Measurements from ENCODE around the gene IKBKE. TPM values are rescaled to one million over a fixed set of nuclear protein-coding genes. Genes with fewer than 3 reads are reported as not detected.

IKBKE gene
- total RNA-seq, 6 donors from 2014 or later: 7.4 to 25.1 (median 9.2) TPM

DNA sequence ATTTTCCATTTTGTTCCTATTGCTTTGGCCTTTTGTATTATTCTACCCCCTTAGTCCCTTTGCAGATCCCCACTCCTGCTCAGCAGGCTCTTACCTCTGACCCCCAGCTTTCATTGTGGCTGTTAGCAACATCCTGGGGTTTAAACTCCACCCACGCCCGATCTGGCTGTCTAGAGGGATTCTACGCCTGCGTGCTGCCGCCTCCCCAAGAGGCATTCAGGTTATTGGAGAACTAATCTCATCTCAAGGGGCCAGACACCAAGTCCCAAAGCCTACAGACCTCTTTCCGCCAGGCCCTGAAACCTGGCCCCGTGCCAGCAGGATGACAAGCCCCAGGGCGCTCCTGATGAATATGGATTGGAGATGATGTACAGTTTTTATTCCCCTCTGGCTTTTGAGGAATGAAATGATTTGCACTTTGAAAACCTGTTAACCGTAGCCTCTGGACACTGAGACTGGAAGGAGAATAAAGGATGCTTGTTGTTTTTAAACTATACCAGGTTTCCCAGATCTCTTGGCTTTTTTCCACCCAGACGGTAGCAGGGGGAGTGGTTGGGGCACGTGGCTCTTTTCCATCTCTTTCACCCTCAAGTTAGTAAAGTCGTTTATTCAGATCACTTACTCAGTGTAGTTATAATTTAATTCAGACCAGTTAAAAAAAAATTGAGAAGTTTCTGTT is 14.5 kb upstream of the IKBKE start:
- no peak for DNase-seq
- ATAC-seq (ENCODE audit: low FRiP score in 2 of 2): no peak

DNA sequence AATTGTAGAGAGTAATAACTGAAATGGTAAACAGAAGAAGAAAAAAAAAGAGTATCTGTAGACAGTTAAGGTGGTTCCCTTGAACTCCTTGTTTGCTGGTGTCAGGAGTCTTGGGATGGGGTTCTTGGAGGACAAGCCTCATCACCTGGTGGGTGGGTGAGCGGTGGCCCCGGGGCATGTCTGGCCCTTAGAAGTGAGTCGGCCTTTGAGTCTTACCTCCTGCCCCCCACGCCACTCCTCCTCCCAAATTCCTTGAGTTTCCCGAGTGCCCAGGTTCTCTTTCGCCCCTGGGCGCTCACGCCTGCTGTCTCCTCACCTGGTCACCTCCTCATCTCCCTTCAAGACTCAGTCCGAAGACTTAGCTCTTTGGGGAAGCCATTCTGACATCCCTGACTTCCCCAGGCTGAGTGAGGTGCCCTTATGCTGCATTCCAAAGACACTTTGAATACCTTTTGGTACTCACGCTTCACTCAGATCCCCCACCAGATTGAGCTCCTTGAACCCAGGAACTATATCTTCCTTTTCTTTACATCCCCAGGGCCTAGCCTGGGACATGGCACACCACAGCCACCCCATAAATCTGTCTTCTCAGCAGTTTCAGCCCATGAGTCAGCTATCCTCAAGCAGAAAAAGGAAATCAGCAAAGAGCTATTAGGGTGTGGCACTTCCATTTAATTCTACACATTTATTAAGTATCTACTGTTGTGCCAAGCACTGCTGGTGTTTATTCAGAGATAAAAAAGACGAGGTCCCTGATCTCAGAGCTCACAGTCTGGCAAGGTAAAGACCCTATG is 13.5 kb upstream of the IKBKE start:
- H3K4me3 ChIP-seq: no peak overlapping the region
- TF ChIP-seq EP300 (IDR thresholded peaks at IDR 0.05): no peak
- TF ChIP-seq, protein P1, sequence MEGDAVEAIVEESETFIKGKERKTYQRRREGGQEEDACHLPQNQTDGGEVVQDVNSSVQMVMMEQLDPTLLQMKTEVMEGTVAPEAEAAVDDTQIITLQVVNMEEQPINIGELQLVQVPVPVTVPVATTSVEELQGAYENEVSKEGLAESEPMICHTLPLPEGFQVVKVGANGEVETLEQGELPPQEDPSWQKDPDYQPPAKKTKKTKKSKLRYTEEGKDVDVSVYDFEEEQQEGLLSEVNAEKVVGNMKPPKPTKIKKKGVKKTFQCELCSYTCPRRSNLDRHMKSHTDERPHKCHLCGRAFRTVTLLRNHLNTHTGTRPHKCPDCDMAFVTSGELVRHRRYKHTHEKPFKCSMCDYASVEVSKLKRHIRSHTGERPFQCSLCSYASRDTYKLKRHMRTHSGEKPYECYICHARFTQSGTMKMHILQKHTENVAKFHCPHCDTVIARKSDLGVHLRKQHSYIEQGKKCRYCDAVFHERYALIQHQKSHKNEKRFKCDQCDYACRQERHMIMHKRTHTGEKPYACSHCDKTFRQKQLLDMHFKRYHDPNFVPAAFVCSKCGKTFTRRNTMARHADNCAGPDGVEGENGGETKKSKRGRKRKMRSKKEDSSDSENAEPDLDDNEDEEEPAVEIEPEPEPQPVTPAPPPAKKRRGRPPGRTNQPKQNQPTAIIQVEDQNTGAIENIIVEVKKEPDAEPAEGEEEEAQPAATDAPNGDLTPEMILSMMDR (IDR thresholded peaks at IDR 0.05): no peak
- no peak for TF ChIP-seq POLR2AphosphoS5 (IDR thresholded peaks at IDR 0.05)
- TF ChIP-seq POLR2A (IDR thresholded peaks at IDR 0.05): no peak
- H3K4me1 ChIP-seq: peaks cover 14 to 28% (median 15%) of the 10 kb centered on the region in 4 donors
- H3K27ac ChIP-seq: peak overlapping the region; percentile 15 to 39 (median 35)
- peak in 1 of 2 donors; percentile 63 for ATAC-seq (ENCODE audit: low FRiP score in 2 of 2)
- peaks cover 3 to 59% (median 39%) of the 10 kb centered on the region in 4 donors for H3K36me3 ChIP-seq
- no peaks in the 10 kb centered on the region for H3K9me3 ChIP-seq
- 85 to 92% methylated on average over 11 of the region's 11 CpGs for WGBS, 2 donors
- peak in 1 of 2 donors; percentile 45 for DNase-seq
- no peaks in the 10 kb centered on the region for H3K27me3 ChIP-seq

More for the DNA sequence above, 14.5 kb upstream of the IKBKE start:
- Histone ChIP-seq H3K36me3 (peaks cover 3 to 65% (median 46%) of the 10 kb centered on the region in 4 donors), H3K4me3 (no peak overlapping the region), H3K4me1 (peaks cover 14 to 28% (median 15%) of the 10 kb centered on the region in 4 donors), H3K27ac (peak overlapping the region in 1 of 4 donors; percentile 35), H3K27me3 (no peaks in the 10 kb centered on the region), H3K9me3 (no peaks in the 10 kb centered on the region)
- TF ChIP-seq, protein P1 (IDR thresholded peaks at IDR 0.05): no peak
- no peak for TF ChIP-seq POLR2A (IDR thresholded peaks at IDR 0.05)
- WGBS, 2 donors: 56 to 62% methylated on average over 12 of the region's 12 CpGs

DNA sequence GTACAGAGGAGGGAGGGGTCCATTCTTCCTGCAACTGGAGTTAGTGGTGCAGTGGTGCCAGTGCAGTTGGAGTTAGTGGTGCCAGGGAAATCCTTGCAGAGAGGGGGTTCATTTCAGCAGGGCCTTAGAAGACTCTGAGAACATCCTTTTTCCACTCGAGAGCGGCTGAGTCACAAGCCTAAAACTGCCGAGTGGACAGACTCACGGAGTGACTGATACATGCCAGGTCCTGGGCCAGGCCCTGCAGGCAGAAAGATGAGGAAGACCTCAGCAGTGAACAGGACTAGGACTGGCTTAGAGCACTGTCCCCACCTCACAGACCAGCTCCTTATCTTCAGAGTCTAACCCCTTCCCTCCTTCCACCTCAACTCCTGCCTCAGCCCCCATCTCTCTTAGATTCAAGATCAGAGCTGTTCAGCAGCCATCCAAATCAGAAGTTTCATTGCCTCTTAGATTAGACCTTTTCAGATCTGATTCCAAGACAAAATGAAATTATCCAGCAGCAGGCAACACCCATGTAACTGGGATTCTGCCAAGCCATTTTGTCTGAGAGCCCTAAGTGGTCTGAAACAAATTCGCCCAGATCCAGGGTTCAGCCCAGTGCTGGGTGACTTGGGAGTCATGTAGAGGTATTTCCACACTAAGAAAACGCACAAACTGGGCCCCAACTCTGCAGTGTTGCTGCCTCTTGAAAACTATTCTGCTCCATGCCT is 12.7 kb upstream of the IKBKE start:
- Histone ChIP-seq H3K4me1 (peaks cover 14 to 28% (median 15%) of the 10 kb centered on the region in 4 donors), H3K36me3 (peaks cover 3 to 51% (median 37%) of the 10 kb centered on the region in 4 donors), H3K9me3 (no peaks in the 10 kb centered on the region), H3K27ac (peak overlapping the region in 3 of 4 donors; percentile 35 to 39 (median 35)), H3K27me3 (no peaks in the 10 kb centered on the region), H3K4me3 (no peak overlapping the region)
- TF ChIP-seq POLR2AphosphoS5 (IDR thresholded peaks at IDR 0.05): no peak
- no peak for TF ChIP-seq EP300 (IDR thresholded peaks at IDR 0.05)
- TF ChIP-seq POLR2A (IDR thresholded peaks at IDR 0.05): no peak
- TF ChIP-seq, protein P1 (IDR thresholded peaks at IDR 0.05): no peak
- peak in 1 of 2 donors; percentile 73 for ATAC-seq (ENCODE audit: low FRiP score in 2 of 2)
- 49 to 83% methylated on average over 2 to 6 of the region's 6 CpGs for WGBS, 2 donors
- DNase-seq: peak in 1 of 2 donors; percentile 45

DNA sequence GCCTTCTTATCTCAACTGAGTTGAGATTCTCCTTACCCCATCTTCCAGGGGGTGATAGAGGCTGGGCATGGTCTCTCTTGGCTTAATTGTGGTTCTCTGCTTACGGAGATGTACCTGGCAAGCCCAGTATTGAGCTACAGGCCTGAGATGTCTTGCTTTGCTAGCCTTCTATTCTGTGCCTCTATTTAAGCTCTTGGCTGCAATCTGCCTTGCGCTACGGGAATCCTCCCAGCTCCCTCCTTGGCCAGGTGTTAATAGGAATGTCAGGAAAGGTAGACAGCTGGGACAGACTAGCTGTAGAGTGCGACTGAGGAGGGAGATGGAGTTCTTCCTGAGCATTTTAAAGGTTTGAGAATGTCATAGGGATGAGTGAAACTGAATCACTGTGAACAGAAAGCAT is 10.6 kb upstream of the IKBKE start:
- H3K4me1 ChIP-seq: peaks cover 14 to 28% (median 15%) of the 10 kb centered on the region in 4 donors
- no peaks in the 10 kb centered on the region for H3K9me3 ChIP-seq
- H3K4me3 ChIP-seq: no peak overlapping the region
- no peaks in the 10 kb centered on the region for H3K27me3 ChIP-seq
- DNase-seq (no peak), ATAC-seq (ENCODE audit: low FRiP score in 2 of 2) (no peak)
- TF ChIP-seq POLR2AphosphoS5 (IDR thresholded peaks at IDR 0.05) (no peak), EP300 (IDR thresholded peaks at IDR 0.05) (no peak), POLR2A (IDR thresholded peaks at IDR 0.05) (no peak)
- TF ChIP-seq, protein P1 (IDR thresholded peaks at IDR 0.05): no peak
- no peak overlapping the region for H3K27ac ChIP-seq
- H3K36me3 ChIP-seq: peaks cover 0 to 36% (median 22%) of the 10 kb centered on the region in 4 donors
- WGBS, 2 donors: 95 to 100% methylated on average over 4 of the region's 4 CpGs
